Epidermal melanocyte (primary cell): ENCODE results near the gene LRRC30.
"Not testable (repeated sequence)": the region's sequence is repeated elsewhere in the genome, so short reads cannot be mapped to it uniquely, and the experiment has no call there.

Experiments used
- DNase-seq: peaks from one replicate; pipeline ENCODE4 v3.0.0; 2011; ENCODE audit warnings: low spot score; ENCODE audit not compliant: insufficient read length

LRRC30 gene

DNA sequence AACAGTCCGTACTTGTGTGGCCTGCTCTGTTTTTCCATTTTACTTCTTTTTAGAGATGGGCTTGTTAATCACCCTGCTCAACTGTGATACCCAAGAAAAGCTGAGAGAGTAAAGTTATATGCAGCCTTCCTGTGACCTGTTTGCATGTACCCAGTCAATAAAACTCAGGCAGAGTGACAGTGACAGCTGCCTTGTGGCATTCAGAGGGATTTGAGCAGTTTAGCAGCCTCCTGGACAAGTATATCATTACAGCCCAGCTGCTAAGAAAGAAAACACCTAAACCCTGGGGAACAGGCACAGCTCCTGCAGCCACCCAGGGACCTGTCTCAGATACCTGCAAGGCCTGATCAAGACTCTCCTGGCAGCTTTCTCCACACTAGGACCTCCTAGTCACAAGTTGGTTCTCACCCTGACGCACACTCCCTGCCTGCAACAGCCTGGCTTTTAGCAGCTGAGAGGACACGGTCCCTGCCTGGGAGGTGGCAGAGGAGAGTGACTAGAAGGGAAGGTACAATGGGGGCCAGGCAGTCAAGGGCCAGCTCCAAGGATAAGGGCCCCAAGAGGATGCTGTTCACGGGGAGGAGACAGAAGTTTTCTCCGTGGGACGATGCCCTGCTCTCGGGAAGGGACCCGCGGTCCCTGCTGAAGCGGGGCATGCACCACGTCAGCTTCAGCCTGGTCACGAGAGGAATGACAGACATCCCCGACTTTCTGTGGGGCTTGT lies at the start of gene LRRC30:
TSS of gene LRRC30 (plus strand) at position 464 of the 724 bp plus-strand sequence. CDS start at position 514, 50 bp downstream.
- no peak for DNase-seq

DNA sequence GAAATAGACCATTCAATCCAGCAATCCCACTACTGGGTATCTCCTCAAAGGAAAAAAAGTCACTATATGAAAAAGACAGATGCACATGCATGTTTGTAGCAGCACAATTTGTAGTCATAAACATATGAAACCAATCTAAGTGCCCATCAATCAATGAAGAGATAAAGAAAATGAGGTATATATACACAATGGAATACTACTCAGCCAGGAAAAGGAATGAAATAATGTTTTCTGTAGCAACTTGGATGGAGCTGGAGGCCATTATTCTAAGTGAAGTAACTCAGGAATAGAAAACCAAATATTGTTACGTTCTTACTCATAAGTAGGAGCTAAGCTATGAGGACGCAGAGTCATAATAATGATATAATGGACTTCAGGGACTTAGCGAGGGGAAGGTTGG lies 45.2 kb upstream of the LRRC30 start:
- no peak for DNase-seq

DNA sequence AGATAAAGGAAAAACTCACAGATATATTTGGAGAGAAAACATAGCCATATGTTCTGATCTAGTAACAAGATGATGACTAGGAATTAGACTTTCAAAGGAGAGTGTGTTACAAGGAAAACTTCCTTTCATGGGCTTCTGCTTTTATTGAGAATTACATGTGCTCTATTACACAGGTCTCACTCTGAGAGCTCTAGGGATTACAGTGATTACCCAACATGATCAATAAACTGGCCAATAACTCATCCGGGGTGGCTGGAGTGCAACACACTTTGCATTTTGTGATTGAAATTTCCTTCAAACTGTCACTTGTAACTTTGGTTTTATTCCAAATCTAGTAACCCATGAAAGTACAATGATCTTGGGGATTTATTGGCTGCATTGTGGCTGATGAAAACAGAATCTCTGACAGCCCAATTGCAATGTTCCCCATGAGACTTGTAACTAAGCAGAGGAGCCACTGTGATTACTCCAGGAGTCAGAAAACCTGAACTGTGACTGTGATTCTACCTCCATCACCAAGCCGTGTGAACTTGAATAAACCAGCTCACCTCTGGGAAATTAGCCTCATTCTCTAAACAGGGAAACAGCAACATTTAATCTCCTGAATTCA lies 40.2 kb upstream of the LRRC30 start:
- DNase-seq: no peak

DNA sequence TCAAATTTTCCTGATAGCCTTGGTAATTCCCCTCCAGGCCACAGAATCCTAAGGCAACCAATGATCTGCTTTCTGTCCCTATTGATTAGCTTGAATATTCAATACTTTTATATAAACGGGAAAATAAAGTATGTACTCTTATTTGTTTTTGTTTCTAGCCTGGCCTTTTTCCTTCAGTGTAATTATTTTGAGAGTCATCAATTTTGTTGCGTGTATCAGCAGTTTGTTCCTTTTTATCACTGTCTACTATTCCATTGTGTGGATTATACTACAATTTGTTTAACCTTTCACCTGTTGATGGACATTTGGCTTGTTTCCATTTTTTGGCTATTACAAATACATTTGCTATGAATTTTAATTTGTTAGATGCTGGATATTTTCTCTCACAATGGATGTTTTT lies 39.2 kb upstream of the LRRC30 start:
- no peak for DNase-seq

DNA sequence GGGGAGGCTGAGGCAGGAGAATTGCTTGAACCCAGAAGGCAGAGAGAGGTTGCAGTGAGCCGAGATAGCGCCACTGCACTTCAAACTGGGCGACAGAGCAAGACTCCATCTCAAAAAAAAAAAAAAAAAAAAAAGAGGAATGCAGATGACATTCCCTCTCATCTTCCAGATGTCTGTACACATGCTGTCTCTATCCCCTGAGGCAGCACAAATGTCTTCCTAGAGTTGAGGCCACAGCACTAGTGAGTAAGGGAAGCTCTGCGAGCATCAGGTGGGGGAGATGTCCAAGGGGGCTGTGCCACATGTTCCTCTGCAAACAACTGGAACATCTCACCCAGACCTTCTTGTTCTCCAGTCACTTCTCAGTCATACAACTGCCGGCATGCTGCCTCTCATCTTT lies 35.6 kb upstream of the LRRC30 start:
- DNase-seq: no peak

DNA sequence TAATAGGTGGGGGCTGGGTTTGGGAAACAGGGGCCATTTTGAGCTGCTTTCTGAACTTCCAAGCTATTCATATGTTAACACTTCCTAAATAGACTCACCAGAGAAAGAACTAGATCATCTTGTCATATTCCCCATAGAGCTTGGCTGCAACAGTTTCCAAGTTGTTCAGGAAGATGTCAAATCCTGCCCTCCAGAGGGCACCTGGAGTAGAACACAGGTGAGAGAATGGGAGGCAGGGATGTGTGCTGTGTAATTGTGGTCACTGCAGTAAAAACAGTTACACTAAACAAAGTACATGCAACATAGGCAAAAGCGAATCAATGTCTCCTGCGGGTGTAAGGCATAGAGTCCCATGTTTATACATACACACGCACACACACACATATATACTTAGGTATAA lies 34.5 kb upstream of the LRRC30 start:
- DNase-seq: no peak

DNA sequence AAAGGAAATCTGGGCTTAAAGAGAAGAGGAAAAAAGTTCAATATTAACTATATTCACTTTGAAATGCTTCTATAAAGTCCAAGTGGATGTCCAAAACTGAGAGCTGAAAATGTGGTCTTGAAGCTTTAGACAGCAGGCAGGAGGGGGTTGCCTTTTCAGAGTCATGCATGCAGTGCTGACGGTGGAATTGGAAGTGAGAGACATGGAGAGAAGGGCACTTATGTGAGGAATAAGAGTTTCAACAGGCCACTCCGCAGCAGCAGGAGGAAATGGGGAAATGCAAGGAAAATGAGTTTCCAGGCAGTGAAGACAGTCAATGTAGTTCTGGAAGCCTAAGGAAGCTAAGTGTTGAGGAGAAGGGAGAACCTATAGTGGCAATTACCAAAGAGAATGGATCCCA lies 33.0 kb upstream of the LRRC30 start:
- no peak for DNase-seq

DNA sequence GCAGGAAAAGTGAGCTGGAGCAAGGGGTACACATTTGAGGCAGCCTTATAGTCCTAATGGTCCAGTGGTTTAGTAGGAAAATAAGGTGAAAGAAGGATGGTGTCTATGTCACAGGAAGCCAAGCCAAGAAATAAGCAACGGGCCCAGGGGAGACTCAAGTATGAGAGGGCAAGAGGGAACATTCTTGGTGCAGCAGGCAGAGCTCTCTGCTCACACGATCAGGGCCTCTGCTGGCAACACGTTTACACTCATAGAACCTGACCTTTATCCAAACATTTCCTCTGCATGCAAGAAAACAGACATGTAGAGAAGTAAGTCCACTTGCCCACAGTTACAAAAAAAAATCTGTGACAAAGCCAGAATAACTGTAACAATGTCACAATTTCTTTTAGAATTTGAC lies 32.6 kb upstream of the LRRC30 start:
- DNase-seq: no peak

DNA sequence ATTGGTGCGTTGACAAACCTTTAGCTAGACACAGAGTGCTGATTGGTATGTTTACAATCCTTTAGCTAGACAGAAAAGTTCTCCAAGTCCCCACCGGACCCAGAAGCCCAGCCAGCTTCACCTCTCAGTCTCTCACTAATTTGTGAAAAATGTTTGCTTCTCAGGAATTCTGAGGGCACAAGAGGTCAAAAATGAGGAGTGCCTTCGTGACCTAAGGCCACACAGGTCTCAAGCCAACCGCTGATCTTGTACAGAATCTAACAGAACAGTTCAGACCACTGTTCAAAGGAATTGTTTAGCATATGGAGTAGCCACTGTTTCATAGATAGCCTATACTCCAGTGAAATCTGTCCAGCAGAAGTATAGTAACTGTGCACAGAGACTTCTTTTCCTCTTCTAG lies 29.8 kb upstream of the LRRC30 start:
- DNase-seq: no peak

DNA sequence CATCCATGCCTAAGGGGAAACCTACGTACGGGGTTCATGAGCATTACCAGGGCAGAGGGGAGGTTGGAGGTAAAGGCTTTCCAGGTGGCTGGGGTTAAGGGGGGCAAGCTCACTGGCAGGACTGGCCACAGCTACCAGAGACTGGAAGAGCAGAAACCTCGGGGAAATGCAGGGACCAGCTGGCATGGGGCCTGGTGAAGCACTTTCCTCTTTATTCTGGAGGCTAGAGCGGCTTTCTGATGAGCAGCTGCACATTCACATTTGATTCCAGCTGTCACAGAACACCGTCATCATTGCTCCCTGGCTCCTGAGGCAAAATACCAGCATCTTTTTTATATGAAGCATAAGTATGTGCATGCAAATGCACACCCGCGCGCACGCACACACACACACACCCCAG lies 28.7 kb upstream of the LRRC30 start:
- DNase-seq: no peak

DNA sequence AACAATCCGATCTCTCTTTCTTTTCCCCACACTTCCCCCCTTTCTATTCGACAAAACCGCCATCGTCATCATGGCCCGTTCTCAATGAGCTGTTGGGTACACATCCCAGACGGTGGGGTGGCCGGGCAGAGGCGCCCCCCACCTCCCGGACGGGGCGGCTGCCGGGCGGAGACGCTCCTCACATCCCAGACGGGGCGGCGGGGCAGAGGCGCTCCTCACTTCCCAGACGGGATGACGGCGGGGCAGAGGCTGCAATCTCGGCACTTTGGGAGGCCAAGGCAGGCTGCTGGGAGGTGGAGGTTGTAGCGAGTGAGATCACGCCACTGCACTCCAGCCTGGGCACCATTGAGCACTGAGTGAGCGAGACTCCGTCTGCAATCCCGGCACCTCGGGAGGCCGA lies 27.3 kb upstream of the LRRC30 start:
- DNase-seq: not testable (repeated sequence)

DNA sequence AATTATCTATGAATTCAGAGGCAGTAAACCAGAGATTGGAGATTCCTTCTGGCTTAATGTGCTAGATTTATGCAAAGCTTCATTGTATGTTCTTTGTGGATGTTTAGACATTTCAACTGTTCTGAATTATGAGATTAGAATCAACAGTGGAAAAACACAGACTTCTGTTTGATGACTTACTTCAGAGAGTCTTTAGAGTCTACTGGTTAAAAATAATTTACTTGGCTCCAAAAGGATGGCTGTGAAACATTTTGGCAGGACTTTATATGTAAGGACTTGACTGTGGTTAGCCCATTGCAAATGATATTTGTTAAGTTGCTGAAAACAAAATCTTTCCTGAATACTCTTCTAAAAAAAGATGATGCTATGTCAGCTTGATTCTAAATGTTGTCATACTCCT lies 25.5 kb upstream of the LRRC30 start:
- DNase-seq: no peak

DNA sequence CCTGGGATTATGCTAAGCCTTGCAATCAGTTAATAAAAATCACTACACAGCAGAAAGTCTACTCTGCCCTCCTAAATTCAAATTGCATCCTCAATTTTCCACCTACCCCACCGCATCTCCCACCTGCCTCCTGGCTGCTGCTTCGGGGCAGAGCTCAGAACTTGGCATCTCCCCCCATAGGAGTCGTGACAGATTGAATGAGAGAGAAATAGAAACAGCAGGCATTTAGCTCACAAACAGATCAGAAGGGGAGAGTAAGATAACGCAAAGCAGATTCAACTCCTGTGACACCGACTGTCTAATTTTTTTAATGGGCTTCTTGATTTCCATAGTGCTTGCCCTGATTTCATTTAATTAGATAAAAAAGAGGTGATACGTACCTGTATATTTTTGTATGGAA lies 24.7 kb upstream of the LRRC30 start:
- no peak for DNase-seq

DNA sequence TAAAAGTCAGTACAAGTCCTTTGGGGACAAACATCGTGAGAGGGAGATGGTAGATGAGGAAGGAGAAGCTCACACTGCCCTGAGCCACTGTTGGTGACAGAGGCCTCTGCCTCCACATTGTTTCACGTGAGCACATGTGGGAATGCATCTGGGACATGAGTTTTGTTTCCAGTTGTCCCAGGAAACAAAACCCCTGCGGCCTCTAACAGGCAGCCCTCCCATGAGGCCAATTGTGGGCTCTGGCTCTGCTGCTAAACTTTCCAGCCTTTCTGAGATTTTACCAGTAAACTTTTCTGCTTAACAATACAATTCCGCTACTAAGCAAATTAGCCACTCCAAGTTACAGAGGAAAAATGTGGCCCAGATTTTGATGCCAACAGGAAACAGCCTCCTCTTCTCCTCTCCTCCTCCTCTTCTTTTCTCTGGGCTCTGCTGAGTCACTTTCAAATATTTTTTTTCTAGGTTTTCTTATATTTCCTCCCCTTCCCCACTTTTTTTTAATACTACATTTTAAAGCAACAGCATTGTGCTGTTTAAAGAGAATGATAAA lies 23.4 kb upstream of the LRRC30 start:
- no peak for DNase-seq

DNA sequence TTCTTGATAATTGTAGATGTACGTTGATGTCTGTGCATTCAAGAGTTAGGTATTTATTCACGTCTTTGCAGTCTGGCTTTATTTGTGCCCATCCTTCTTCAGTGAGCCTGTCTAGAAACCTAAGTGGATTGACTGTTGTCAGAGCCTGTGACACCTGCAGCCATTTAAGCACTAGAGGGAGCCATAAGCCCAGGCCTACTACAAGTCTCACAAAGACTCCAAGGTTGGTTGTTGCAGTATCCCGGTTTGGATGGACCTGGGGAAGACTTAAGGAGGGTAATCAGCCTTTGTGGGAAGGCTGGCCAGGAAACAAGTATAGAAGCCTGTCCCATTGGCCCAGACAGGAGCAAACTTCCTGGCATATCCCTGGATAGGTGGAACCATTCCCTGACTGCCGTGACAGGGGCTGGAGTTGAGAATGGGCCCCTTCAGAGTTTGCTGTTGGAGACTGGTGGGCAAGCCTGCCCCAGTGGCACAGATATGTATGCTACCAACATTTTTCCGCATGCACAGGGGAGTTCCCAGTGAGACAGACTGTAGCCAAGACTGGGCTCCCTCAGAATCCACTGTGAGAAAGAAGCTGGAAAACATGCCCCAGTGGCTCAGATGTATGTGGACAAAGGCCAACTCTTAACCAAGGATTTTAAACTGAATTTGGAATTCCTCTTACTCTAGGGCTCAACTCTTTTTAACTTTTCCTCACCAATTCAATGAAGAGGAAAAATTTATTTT lies 9.3 kb upstream of the LRRC30 start:
- DNase-seq: peak; percentile 40

DNA sequence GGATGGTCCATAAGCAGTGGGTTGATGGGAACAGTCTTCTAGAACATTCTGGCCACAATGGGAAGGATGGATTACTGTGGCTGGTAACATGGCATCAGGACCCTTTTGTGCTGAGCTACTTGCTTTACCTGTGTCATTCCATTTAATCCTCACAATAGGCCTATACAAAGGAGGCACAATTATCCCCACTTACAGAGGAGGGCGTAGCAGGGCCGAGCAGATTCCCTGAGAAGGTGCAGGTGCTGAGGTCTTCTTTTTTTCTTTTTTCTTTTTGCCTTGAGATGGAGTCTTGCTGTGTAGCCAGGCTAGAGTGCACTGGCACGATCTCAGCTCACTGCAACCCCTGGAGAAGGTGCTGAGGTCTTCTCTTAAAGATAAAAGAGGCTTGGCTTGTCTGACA lies 6.7 kb upstream of the LRRC30 start:
- DNase-seq: no peak

DNA sequence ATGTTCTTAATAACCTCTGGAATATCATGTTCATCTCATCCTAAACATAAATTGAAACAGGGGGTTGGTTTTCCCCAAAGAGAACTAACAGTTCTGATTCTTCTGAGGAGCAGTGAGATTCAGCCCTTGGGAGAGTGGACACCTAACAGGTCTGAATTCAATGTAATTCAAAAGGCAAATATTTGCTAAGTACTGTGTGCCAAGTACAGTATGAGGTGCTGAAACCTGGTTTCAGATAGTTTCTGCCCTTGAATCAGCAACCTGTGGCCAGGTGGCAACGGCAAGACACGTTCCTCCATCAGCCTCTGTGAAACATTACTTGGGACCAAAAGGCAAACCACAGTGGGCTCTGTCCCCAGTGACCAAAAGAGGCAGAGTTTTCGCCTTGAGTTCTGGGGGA lies 1.3 kb downstream of the LRRC30 start:
- DNase-seq: no peak

DNA sequence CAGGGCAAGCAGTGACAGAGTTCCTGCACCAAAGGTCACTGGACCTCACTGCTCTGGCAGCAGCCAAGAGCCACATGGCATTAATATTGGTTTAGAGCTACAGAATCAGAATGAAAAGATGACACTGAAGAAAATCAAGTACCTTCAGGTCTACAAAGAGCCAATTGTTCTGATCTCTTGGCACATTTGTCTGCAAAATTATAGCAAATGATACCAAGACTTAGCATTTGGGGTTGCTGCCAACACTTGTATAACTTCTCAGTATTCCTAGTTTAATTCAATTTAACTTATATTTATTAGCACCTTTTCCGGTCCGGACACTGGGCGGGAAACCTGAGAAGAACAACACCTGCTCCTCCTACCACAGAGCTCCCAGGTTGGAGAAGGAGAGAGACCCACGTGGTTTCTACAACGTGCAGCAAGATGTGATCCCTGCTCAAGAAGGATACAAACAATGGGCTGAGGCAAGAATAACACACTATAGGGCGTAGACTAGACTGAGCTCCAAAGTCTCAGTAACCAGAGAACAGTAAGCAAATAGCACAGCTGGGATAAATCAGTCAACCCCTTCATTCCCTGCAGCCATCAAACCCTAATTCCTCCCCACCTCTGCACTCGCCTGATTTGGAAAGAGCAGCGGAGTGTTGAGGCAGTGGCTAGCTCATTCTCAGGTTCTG lies 2.4 kb downstream of the LRRC30 start:
- DNase-seq: no peak

DNA sequence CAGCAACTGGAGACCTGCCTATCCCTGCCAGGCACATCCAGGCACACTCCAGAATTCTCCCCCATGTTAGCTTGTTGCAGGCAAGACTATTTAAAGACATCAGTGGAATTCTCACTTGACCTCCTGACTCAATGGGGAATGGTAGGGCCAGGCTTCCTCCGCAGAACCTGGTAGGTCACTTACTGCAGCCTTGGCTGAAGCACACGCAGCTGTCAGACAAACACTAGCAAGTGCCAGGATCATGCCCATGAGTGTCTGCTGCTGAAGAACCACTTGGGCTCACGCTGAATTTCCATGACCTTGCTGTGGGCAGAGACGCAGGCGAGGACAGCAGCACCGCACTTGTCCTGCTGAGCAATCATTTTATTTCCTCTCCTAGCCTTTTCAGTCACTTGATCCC lies 3.2 kb downstream of the LRRC30 start:
- DNase-seq: no peak

DNA sequence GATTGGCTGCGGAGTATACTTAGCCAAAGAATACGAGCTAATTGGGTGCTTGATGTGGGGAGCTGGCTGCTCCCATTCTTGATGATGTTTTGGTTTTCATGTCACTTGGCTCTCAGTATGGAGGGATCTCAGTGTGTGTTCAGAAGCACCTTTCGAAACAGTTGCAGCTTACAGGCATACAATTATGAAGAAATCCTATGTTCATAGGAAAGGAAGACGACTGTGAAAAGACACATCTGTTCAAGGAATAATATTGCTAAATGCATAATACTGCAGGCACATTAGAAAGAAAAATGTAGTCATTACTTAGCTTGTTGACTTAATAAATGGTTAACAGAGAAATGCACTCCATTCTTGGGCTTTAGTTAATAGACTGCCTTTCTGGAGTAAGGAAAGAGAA lies 4.1 kb downstream of the LRRC30 start:
- no peak for DNase-seq

DNA sequence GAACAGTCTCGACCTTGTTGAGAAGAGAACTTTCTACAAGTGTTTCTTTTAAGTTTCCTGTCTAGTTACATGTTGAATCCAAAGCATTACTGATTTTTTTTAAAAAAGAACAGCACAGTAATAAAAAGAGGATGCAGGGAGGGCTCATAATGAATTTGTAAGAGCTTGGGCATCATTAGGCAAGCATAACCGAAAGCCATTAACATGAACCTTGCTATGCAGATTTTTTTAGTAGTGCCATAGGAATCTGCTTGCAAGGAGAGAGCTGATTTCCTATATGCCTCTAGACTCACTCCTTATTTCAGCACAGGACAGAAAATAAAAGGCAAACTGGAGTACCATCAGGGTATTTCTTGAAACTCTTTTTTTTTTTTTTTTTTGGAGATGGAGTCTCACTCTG lies 5.2 kb downstream of the LRRC30 start:
- DNase-seq: no peak

DNA sequence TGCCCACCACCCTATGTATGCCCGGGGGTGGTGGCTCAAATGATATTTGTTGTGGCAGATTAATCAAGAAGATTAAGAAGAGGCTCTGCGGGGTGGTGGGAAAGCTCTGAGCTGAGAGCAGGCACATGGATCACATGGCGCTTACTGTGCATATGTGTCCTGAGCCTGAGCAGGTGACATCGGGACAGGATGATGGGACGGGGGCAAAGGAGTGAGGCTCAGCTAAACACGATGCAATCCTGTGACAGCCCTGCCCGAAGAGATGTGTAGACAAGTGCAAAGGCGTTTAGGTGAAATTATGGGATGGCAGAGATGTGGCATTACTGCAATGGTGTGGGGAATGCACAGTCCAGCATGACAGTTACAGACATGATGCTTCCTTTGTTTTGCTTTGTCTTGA lies 6.0 kb downstream of the LRRC30 start:
- DNase-seq: no peak
